GM20000 (cell line): ENCODE data around the gene MID1.

Experiments used
- DNase-seq: peaks from one replicate; pipeline ENCODE4 v3.0.0; 2012; ENCODE audit warnings: low spot score
- TF ChIP-seq, protein P1 (sequence below): IDR thresholded peaks from 2 replicates; pipeline ENCODE4 v1.5.1; 2012; ENCODE audit warnings: mild to moderate bottlenecking, control low read depth; ENCODE audit errors: extremely low read depth, missing control alignments

Gene MID1

DNA sequence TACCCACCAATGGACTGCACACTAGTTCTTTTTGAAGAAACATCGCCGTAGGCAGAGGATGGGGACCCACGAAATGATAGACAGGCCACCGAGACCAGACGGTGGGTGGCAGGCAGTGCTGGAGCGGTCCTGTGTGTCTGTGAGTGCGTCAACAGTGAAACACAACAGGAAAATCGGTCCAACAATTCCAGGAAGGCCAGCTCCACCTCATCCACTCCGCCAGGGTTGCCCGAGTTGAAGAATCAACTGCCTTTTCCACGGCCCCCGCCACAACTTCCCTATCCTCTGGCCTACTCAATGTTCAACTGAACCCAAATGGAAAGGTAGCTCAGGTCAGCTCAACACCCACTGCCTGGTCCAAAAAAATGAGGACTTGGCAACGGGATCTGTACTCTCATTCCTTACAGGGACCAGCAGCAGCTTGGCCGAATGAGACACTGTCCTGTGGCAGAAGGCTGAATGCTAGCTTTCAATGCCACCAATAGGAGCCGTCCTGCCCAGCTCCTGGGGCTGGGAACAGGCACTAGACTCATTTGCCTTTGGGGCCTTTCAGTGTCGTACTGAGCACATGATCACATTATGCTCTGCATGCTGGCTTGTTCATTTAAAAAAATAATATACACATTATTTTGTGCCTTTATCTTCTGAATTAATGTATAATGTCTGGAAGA lies 43.5 kb downstream of the MID1 start:
- no peak for DNase-seq
- TF ChIP-seq, protein P1, sequence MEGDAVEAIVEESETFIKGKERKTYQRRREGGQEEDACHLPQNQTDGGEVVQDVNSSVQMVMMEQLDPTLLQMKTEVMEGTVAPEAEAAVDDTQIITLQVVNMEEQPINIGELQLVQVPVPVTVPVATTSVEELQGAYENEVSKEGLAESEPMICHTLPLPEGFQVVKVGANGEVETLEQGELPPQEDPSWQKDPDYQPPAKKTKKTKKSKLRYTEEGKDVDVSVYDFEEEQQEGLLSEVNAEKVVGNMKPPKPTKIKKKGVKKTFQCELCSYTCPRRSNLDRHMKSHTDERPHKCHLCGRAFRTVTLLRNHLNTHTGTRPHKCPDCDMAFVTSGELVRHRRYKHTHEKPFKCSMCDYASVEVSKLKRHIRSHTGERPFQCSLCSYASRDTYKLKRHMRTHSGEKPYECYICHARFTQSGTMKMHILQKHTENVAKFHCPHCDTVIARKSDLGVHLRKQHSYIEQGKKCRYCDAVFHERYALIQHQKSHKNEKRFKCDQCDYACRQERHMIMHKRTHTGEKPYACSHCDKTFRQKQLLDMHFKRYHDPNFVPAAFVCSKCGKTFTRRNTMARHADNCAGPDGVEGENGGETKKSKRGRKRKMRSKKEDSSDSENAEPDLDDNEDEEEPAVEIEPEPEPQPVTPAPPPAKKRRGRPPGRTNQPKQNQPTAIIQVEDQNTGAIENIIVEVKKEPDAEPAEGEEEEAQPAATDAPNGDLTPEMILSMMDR = no peak

DNA sequence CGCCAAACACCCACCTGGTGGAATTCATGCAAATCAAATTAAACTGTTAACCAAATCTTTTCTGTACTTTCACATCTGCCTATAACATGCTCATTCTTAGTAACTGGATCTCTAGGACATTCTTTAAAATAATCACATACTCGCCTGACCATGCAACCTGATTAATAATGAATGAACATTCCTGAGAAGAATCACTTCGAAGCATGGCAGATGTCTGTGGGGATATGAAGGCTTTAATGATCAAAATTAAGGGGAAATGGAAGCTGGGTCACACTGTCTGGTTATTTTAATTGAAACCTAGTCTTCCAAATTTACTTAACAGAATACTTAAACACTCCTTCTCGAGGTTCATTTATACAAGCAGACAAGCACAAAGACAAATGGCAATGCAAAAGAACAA lies 44.2 kb downstream of the MID1 start:
- DNase-seq = no peak
- TF ChIP-seq, protein P1 = no peak

DNA sequence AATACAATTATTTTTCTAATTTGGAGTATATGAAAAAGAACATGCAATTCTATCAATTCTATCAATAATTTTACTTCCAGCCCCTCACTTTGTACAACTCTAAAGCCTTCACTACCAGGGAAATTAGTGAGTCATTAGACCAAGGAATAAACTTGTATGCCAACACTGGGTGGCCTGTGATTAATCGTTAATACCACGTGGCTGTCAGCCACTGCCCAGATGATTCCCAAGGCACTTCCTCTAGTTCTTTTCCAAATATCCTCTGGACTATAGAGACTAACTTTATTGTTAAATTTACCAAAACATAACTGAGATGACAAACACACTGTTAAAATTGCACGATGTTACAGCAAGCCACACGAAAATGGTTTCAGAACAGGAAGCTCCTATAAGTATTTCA lies 45.7 kb downstream of the MID1 start:
- DNase-seq = no peak
- TF ChIP-seq, protein P1 = no peak

DNA sequence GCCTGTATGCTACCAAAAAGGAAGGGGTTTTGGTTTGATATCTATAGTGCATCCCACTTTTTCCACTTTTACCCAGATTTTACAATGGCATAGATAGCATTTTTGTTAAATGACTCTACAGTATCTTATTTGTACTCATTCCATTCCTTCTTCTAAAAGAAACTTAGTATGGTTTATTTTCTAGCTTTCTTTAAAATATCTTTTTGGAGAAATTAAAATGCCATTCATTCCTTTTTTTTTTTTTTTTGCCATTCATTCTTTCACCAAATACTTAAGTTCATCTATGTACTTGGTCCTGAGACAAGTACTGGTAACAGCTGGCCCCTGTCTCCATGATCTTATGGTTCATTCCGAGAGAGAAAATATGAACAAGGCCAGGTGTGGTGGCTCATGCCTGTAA lies 49.1 kb downstream of the MID1 start:
- no peak for DNase-seq
- TF ChIP-seq, protein P1 = no peak

DNA sequence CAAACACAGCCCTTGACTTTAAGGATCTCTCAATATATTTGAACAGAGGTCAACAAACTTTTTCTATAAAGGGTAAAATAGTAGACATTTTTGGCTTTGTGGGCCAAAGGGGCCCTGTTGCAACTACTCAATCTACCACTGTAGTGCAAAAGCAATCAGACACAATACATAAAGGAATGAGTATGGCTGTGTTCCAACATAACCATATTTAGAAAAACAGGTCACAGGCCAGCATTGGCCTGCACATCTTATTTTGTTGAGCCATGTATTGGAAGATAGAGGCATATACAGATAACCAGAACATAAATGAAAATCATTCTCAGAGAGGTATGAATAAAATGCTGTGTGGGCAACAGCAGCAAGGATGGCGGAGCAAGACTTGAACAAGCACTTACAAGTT lies 49.8 kb downstream of the MID1 start:
- no peak for DNase-seq
- TF ChIP-seq, protein P1 = no peak

DNA sequence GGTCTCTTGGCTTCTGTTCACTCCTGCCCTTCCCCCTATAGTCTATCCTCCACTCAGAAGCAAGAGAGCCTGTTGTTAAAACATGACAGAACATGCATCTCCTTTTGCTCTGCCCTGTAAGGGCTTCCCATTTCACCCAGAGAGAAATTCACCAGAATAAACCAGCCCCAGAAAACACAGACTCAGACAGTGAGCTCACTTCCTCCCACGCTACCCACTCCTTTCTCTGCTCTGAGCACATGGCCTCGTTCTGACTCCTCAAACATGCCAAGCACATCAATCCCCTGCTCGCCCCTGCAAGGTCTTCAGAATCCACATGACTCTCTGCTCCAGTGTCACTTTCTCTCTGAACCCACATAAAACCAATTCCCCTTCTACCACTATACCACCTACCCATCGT lies 50.4 kb downstream of the MID1 start:
- TF ChIP-seq, protein P1 = no peak
- DNase-seq = no peak

DNA sequence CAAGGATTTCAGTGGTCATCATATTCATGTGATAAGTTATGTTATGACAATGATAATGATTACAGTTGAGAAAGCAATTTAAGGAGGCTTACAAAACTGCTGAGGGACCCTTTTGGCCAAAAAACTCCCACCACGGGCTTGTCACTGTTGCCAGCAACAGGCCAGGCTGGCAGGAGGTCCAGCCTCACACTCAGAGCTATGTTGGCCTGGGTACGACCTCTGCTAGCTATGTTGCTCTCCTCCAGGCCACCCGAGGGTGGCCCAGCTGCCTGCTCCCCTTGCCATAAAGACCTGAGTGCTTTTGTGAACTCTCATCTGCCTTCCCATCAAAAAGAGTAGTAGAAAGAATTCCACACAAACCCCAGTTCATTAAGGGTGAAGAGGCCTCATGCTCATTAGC lies 52.0 kb downstream of the MID1 start:
- TF ChIP-seq, protein P1 = no peak
- DNase-seq = no peak
